NCI-H1417 treated with DMSO at 0.1 percent for 48 hours (cell line): Measurements from ENCODE around the gene SFT2D3.
"Not testable (repeated sequence)": the region's sequence is repeated elsewhere in the genome, so short reads cannot be mapped to it uniquely, and the experiment has no call there.

Source experiments
- DNase-seq: peaks from one replicate; lab custom pipeline; 2025; lab: John Stamatoyannopoulos, UW

Gene SFT2D3

GRCh38 chr2:127747621-127748020, 46.3 kb downstream of the SFT2D3 start:
- DNase-seq: no peak

GRCh38 chr2:127749537-127749936, 48.2 kb downstream of the SFT2D3 start:
- DNase-seq: not testable (repeated sequence)

GRCh38 chr2:127753374-127753773, 52.1 kb downstream of the SFT2D3 start:
- no peak for DNase-seq

DNA sequence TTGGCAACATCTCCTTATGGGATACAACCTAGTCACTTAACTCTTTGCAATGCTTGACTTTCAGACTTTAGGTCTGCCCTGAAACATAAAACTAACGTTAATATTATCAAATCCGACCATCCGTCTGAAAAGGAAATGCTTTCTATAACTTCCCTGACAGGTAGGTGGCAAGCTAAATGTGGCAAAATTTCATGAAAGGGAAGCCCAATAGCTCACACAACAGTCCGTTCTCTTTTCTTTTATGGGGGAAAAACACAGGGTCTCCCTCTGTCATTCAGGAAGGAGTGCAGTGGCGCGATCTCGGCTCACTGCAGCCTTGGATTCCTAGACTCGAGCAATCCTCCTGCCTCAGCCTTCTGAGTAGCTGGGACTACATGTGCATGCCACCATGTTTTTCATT, 52.9 kb downstream of the SFT2D3 start:
- DNase-seq: no peak
